ENCODE measurements around the gene LECT2.

The LECT2 gene

GRCh38 chr5:135913713-135914626, 40.8 kb downstream of the LECT2 start:
- DNase-seq (ENCODE audit: low read depth in 1 of 2, low spot score in 1 of 2) = no peak
- TF ChIP-seq JUND (IDR thresholded peaks at IDR 0.05; ENCODE audit: low read depth) = no peak
- in situ Hi-C loops (cut with HindIII; ENCODE audit: low pct_unique_long_range_greater_than_20kb, low sequenced_read_pairs) = no loop called here

GRCh38 chr5:135905144-135905543, 49.6 kb downstream of the LECT2 start:
- no peak for TF ChIP-seq JUND (IDR thresholded peaks at IDR 0.05; ENCODE audit: low read depth)
- in situ Hi-C loops (cut with HindIII; ENCODE audit: low pct_unique_long_range_greater_than_20kb, low sequenced_read_pairs) = no loop called here
- DNase-seq (ENCODE audit: low read depth in 1 of 2, low spot score in 1 of 2) = no peak

GRCh38 chr5:135901633-135902032, 53.1 kb downstream of the LECT2 start:
- no peak for DNase-seq (ENCODE audit: low read depth in 1 of 2, low spot score in 1 of 2)
- in situ Hi-C loops (cut with HindIII; ENCODE audit: low pct_unique_long_range_greater_than_20kb, low sequenced_read_pairs) = no loop called here
- no peak for TF ChIP-seq JUND (IDR thresholded peaks at IDR 0.05; ENCODE audit: low read depth)

GRCh38 chr5:135900276-135900675, 54.5 kb downstream of the LECT2 start:
- TF ChIP-seq JUND (IDR thresholded peaks at IDR 0.05; ENCODE audit: low read depth) = no peak
- DNase-seq (ENCODE audit: low read depth in 1 of 2, low spot score in 1 of 2) = no peak
- in situ Hi-C loops (cut with HindIII; ENCODE audit: low pct_unique_long_range_greater_than_20kb, low sequenced_read_pairs) = no loop called here

GRCh38 chr5:135898651-135899050, 56.1 kb downstream of the LECT2 start:
- no peak for DNase-seq (ENCODE audit: low read depth in 1 of 2, low spot score in 1 of 2)
- no peak for TF ChIP-seq JUND (IDR thresholded peaks at IDR 0.05; ENCODE audit: low read depth)
- in situ Hi-C loops (cut with HindIII; ENCODE audit: low pct_unique_long_range_greater_than_20kb, low sequenced_read_pairs) = no loop called here

Measured in T47D (cell line).